BJ (cell line): ENCODE measurements around the gene RNF213. TPM values are rescaled to one million over a fixed set of nuclear protein-coding genes. Genes with fewer than 3 reads are reported as not detected.
"Not testable (repeated sequence)": the region's sequence is repeated elsewhere in the genome, so short reads cannot be mapped to it uniquely, and the experiment has no call there.

Experiments used
- CTCF ChIA-PET: fragments of 350-600 bp; formaldehyde crosslinking; extraction: SDS; loops from one replicate; lab custom pipeline; 2021; ENCODE audit warnings: antibody characterized with exemption, inconsistent platforms; lab: Yijun Ruan, JAX
- POLR2A ChIA-PET: fragments of 300-600 bp; sonication (Branson Sonifier 250); formaldehyde crosslinking; extraction: SDS; loops from one replicate; lab custom pipeline; 2021; ENCODE audit warnings: antibody characterized with exemption; lab: Charles Lee
- DNase-seq: peaks from one replicate; pipeline ENCODE4 v3.0.0-alpha.2; 2011; ENCODE audit warnings: low read depth
- H3K27me3 ChIP-seq: 2 replicates; pipeline ENCODE4 v1.6.0; 2011; ENCODE audit warnings: low read length; ENCODE audit not compliant: control insufficient read depth, insufficient read depth
- H3K36me3 ChIP-seq: 2 replicates; pipeline ENCODE4 v1.5.1; 2011; ENCODE audit warnings: low read length; ENCODE audit not compliant: control insufficient read depth, insufficient read depth
- H3K4me3 ChIP-seq: 2 replicates; pipeline ENCODE4 v1.5.1; 2011; ENCODE audit warnings: low read depth, mild to moderate bottlenecking, control low read depth, low read length
- CTCF ChIP-seq: IDR thresholded peaks from 2 replicates; pipeline ENCODE4 v1.5.1; 2011; ENCODE audit warnings: low read depth, mild to moderate bottlenecking, control low read depth, inconsistent platforms, low read length, moderate library complexity; ENCODE audit not compliant: insufficient read depth
- polyA plus RNA-seq: library from polyadenylated mRNA; depleted of rRNA; stranded (reverse); fragments of >200 nt; gene quantifications from 2 replicates; pipeline ENCODE4 v1.2.3, GENCODE V29; 2011

Gene RNF213
- polyA plus RNA-seq, 1 experiment, result 53.1 TPM

- Histone ChIP-seq H3K36me3 (peaks cover 9% of the 10 kb centered on the region), H3K4me3 (no peak overlapping the region), H3K27me3 (no peaks in the 10 kb centered on the region)
- DNase-seq, result peak; percentile 65
- TF ChIP-seq CTCF, result no peak
- POLR2A ChIA-PET, result no interaction called here
- CTCF ChIA-PET, result interaction anchor here (1.1 kb wide), 1 partner anchor 59 kb away, joined by 3 read pairs; no protein-coding TSS in a partner anchor
Observed at GRCh38 chr17:80254396-80255251, 6.0 kb upstream of the RNF213 start.

GRCh38 chr17:80256034-80256350, 4.7 kb upstream of the RNF213 start:
- Histone ChIP-seq H3K36me3 (peaks cover 6% of the 10 kb centered on the region), H3K4me3 (no peak overlapping the region), H3K27me3 (no peaks in the 10 kb centered on the region)
- TF ChIP-seq CTCF, result no peak
- POLR2A ChIA-PET, result no interaction called here
- CTCF ChIA-PET, result interaction anchor here (1.1 kb wide), 1 partner anchor 60 kb away, joined by 3 read pairs; no protein-coding TSS in a partner anchor
- no peak for DNase-seq

- DNase-seq, result no peak
- no peak overlapping the region for H3K4me3 ChIP-seq
- H3K27me3 ChIP-seq, result no peaks in the 10 kb centered on the region
- no peak for TF ChIP-seq CTCF
- ChIA-PET CTCF (no interaction called here), POLR2A (no interaction called here)
- H3K36me3 ChIP-seq, result peaks cover 3% of the 10 kb centered on the region
Observed at GRCh38 chr17:80257716-80258213, 2.9 kb upstream of the RNF213 start.

- H3K27me3 ChIP-seq, H3K4me3 ChIP-seq, DNase-seq, H3K36me3 ChIP-seq, POLR2A ChIA-PET, CTCF ChIA-PET: not testable (repeated sequence)
Observed at GRCh38 chr17:80258296-80258695, 2.4 kb upstream of the RNF213 start.

GRCh38 chr17:80259457-80260068, 1.1 kb upstream of the RNF213 start:
- Histone ChIP-seq H3K4me3 (peak overlapping the region; percentile 31), H3K27me3 (no peaks in the 10 kb centered on the region), H3K36me3 (peaks cover 4% of the 10 kb centered on the region)
- ChIA-PET CTCF (interaction anchor here (1.5 kb wide), 1 partner anchor 158 kb away, joined by 3 read pairs; the partner anchor contains the start of gene GAA), POLR2A (no interaction called here)
- TF ChIP-seq CTCF, result no peak
- DNase-seq, result no peak
